ENCODE data around the gene STKLD1. TPM values are rescaled to one million over a fixed set of nuclear protein-coding genes. Genes with fewer than 3 reads are reported as not detected.
A peak's percentile ranks its signal among the peaks of the same experiment; 100 is the strongest.

Gene STKLD1
- total RNA-seq, 1 donor from 2014 or later, result 1.6 TPM

- peaks cover 92% of the 10 kb centered on the region for H3K36me3 ChIP-seq
- peaks cover 55% of the 10 kb centered on the region for H3K4me1 ChIP-seq
- no peak for ATAC-seq
- no peak overlapping the region for H3K27ac ChIP-seq
- H3K9me3 ChIP-seq, result no peaks in the 10 kb centered on the region
- H3K27me3 ChIP-seq (ENCODE audit: low read depth), result no peaks in the 10 kb centered on the region
- intact Hi-C loops (cut with DNase I), result no loop called here
- TF ChIP-seq, protein P1, sequence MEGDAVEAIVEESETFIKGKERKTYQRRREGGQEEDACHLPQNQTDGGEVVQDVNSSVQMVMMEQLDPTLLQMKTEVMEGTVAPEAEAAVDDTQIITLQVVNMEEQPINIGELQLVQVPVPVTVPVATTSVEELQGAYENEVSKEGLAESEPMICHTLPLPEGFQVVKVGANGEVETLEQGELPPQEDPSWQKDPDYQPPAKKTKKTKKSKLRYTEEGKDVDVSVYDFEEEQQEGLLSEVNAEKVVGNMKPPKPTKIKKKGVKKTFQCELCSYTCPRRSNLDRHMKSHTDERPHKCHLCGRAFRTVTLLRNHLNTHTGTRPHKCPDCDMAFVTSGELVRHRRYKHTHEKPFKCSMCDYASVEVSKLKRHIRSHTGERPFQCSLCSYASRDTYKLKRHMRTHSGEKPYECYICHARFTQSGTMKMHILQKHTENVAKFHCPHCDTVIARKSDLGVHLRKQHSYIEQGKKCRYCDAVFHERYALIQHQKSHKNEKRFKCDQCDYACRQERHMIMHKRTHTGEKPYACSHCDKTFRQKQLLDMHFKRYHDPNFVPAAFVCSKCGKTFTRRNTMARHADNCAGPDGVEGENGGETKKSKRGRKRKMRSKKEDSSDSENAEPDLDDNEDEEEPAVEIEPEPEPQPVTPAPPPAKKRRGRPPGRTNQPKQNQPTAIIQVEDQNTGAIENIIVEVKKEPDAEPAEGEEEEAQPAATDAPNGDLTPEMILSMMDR (IDR thresholded peaks at IDR 0.05), result no peak
- peak; percentile 40 for DNase-seq
- no peak overlapping the region for H3K4me3 ChIP-seq
Observed at GRCh38 chr9:133367221-133367620, 8.9 kb upstream of the STKLD1 start.

GRCh38 chr9:133367778-133368177 lies 8.4 kb upstream of the STKLD1 start:
- Histone ChIP-seq H3K4me3 (no peak overlapping the region), H3K36me3 (peaks cover 92% of the 10 kb centered on the region), H3K9me3 (no peaks in the 10 kb centered on the region), H3K27ac (no peak overlapping the region), H3K27me3 (ENCODE audit: low read depth) (no peaks in the 10 kb centered on the region), H3K4me1 (peaks cover 60% of the 10 kb centered on the region)
- intact Hi-C loops (cut with DNase I), result no loop called here
- DNase-seq (no peak), ATAC-seq (no peak)
- TF ChIP-seq, protein P1 (IDR thresholded peaks at IDR 0.05), result no peak

DNA sequence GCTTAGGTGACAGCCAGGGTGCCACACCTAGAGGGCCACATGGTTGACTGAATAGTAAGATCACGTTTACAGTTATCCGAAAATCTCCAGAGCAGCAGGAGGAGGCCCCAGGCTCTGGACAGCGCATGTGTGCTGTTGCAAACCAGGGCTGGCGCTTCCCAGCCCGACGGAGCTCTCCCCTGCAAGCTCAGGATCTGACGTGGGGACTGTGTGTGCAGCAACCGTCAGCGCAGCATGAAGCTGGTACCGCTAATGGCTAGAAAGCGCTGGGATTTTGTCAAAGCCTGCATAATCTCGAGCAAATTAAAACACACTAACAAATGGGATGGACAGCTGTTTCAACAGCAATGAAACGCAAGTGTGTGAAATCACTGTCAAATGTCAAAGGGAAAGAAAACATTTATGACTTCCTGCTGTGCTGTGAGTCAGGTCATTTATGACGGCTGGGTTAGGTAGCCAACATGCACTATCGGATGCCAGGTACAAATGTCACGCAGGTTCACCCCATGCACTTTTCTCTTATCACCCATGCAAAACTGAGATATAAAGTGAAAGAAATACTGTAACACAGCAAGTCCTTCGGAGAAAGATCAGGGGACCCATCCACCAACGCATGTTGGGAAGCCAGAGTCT lies 7.8 kb upstream of the STKLD1 start:
- TF ChIP-seq, protein P1 (IDR thresholded peaks at IDR 0.05), result no peak
- ATAC-seq (no peak), DNase-seq (no peak)
- Histone ChIP-seq H3K4me3 (no peak overlapping the region), H3K9me3 (no peaks in the 10 kb centered on the region), H3K4me1 (peaks cover 66% of the 10 kb centered on the region), H3K36me3 (peaks cover 92% of the 10 kb centered on the region), H3K27me3 (ENCODE audit: low read depth) (no peaks in the 10 kb centered on the region), H3K27ac (no peak overlapping the region)
- intact Hi-C loops (cut with DNase I), result no loop called here

GRCh38 chr9:133369422-133369821 lies 6.7 kb upstream of the STKLD1 start:
- DNase-seq (no peak), ATAC-seq (no peak)
- TF ChIP-seq, protein P1 (IDR thresholded peaks at IDR 0.05), result no peak
- H3K36me3 ChIP-seq, result peaks cover 83% of the 10 kb centered on the region
- intact Hi-C loops (cut with DNase I), result no loop called here
- H3K4me3 ChIP-seq, result no peak overlapping the region
- no peaks in the 10 kb centered on the region for H3K9me3 ChIP-seq
- peaks cover 75% of the 10 kb centered on the region for H3K4me1 ChIP-seq
- H3K27me3 ChIP-seq (ENCODE audit: low read depth), result no peaks in the 10 kb centered on the region
- peak overlapping the region; percentile 26 for H3K27ac ChIP-seq

- no peak overlapping the region for H3K4me3 ChIP-seq
- H3K27ac ChIP-seq, result peak overlapping the region; percentile 26
- TF ChIP-seq, protein P1 (IDR thresholded peaks at IDR 0.05), result no peak
- intact Hi-C loops (cut with DNase I), result no loop called here
- H3K9me3 ChIP-seq, result no peaks in the 10 kb centered on the region
- no peaks in the 10 kb centered on the region for H3K27me3 ChIP-seq (ENCODE audit: low read depth)
- ATAC-seq (peak; percentile 39 to 43), DNase-seq (no peak)
- peaks cover 77% of the 10 kb centered on the region for H3K4me1 ChIP-seq
- peaks cover 78% of the 10 kb centered on the region for H3K36me3 ChIP-seq
Observed at GRCh38 chr9:133369933-133370332, 6.2 kb upstream of the STKLD1 start.
